HepG2 (cell line): ENCODE measurements around the gene ONECUT1. TPM values are rescaled to one million over a fixed set of nuclear protein-coding genes. Genes with fewer than 3 reads are reported as not detected.

Experiments
- ARID2 ChIP-seq: sonication (generic); formaldehyde crosslinking; IDR thresholded peaks from 2 replicates; pipeline ENCODE4 v1.8.1; 2022; ENCODE audit warnings: mild to moderate bottlenecking, missing genetic modification reagents, borderline replicate concordance
- ATF7-NPFF ChIP-seq: sonication (generic); formaldehyde crosslinking; IDR thresholded peaks from 2 replicates; pipeline ENCODE4 v1.8.1; 2023; ENCODE audit warnings: mild to moderate bottlenecking, low read depth, missing genetic modification reagents, moderate library complexity
- BRCA1 ChIP-seq: sonication (generic); formaldehyde crosslinking; IDR thresholded peaks from 2 replicates; pipeline ENCODE4 v1.4.0; 2020; ENCODE audit warnings: missing genetic modification reagents
- DR1 ChIP-seq: sonication (generic); formaldehyde crosslinking; IDR thresholded peaks from 2 replicates; pipeline ENCODE4 v1.8.0; 2021; ENCODE audit warnings: mild to moderate bottlenecking, missing genetic modification reagents, inconsistent platforms
- EEA1 ChIP-seq: sonication (generic); formaldehyde crosslinking; IDR thresholded peaks from 2 replicates; pipeline ENCODE4 v1.5.1; 2020; ENCODE audit warnings: mild to moderate bottlenecking, missing genetic modification reagents, borderline replicate concordance
- FOSL2 ChIP-seq: sonication (generic); formaldehyde crosslinking; IDR thresholded peaks from 2 replicates; pipeline ENCODE4 v1.4.0; 2020; ENCODE audit warnings: missing genetic modification reagents
- HOXA9 ChIP-seq: sonication (generic); formaldehyde crosslinking; IDR thresholded peaks from 2 replicates; pipeline ENCODE4 v1.8.1; 2022; ENCODE audit warnings: missing genetic modification reagents, mild to moderate bottlenecking, moderate library complexity, borderline replicate concordance
- KLF12 ChIP-seq: sonication (generic); formaldehyde crosslinking; IDR thresholded peaks from 2 replicates; pipeline ENCODE4 v1.4.0; 2020; ENCODE audit warnings: missing genetic modification reagents, borderline replicate concordance
- KLF13 ChIP-seq: sonication (generic); formaldehyde crosslinking; IDR thresholded peaks from 2 replicates; pipeline ENCODE4 v1.4.0; 2020; ENCODE audit warnings: mild to moderate bottlenecking, missing genetic modification reagents
- SMARCE1 ChIP-seq: fragments of 450-650 bp; IDR thresholded peaks from 2 replicates; pipeline ENCODE4 v1.6.1; 2017; ENCODE audit warnings: borderline replicate concordance
- SOX6 ChIP-seq, 2 experiments: fragments of 450-650 bp in 1 of 2; sonication (generic) in 1 of 2; formaldehyde crosslinking in 1 of 2; IDR thresholded peaks; 2 replicates each; pipeline versions ENCODE4 v1.4.0 to v1.6.1; 2017 to 2020; ENCODE audit warnings: antibody characterized with exemption in 1 of 2, mild to moderate bottlenecking in 1 of 2, missing genetic modification reagents in 1 of 2
- TEAD2 ChIP-seq: sonication (generic); formaldehyde crosslinking; IDR thresholded peaks from 2 replicates; pipeline ENCODE4 v1.9.0; 2021; ENCODE audit warnings: missing genetic modification reagents
- ZNF678 ChIP-seq: sonication (generic); formaldehyde crosslinking; IDR thresholded peaks from 2 replicates; pipeline ENCODE4 v1.4.0; 2020; ENCODE audit warnings: mild to moderate bottlenecking, missing genetic modification reagents
- ZNF773 ChIP-seq: sonication (generic); formaldehyde crosslinking; IDR thresholded peaks from 2 replicates; pipeline ENCODE4 v1.4.0; 2020; ENCODE audit warnings: missing genetic modification reagents, borderline replicate concordance
- polyA plus RNA-seq, 8 experiments: library from polyadenylated mRNA; depleted of rRNA in 3 of 8; stranded (reverse) in 7 of 8; unstranded in 1 of 8; fragments of >200 nt; fragmentation: Illumina TruSeq in 4 of 8; extraction: Trizol in 4 of 8; gene quantifications; 2 replicates each; pipeline versions ENCODE4 v1.2.1 to v1.2.3, GENCODE V29; 2011 to 2016; ENCODE audit warnings: low read depth in 4 of 8, missing spikeins in 1 of 8, mixed read lengths in 1 of 8; ENCODE audit not compliant: insufficient read depth in 1 of 8
- total RNA-seq, 5 experiments: library from RNA; depleted of rRNA; stranded (reverse); fragments of >200 nt; fragmentation: Illumina TruSeq; extraction: Trizol; gene quantifications; 2 replicates each; pipeline ENCODE4 v1.2.3, GENCODE V29; 2016; ENCODE audit warnings: low read depth in 1 of 5
- TF ChIP-seq, protein P1 (sequence below): IDR thresholded peaks from 2 replicates; pipeline ENCODE4 v1.6.1; 2016; ENCODE audit warnings: control low read depth
- TF ChIP-seq, protein P2 (sequence below): sonication (generic); formaldehyde crosslinking; IDR thresholded peaks from 2 replicates; pipeline ENCODE4 v1.5.0; 2020; ENCODE audit warnings: mild to moderate bottlenecking, missing genetic modification reagents
- TF ChIP-seq, protein P3 (sequence below): sonication (generic); formaldehyde crosslinking; IDR thresholded peaks from 2 replicates; pipeline ENCODE4 v1.4.0; 2020; ENCODE audit warnings: missing genetic modification reagents, borderline replicate concordance
- TF ChIP-seq, protein P4 (sequence below): sonication (generic); formaldehyde crosslinking; IDR thresholded peaks from 2 replicates; pipeline ENCODE4 v1.4.0; 2020; ENCODE audit warnings: missing genetic modification reagents

ONECUT1 gene
- total and polyA plus RNA-seq, 2 of the 13 experiments (the other 11 are each of a cell fraction or from before 2014, with no cell fraction given) = 3.5 to 9.1 TPM

DNA sequence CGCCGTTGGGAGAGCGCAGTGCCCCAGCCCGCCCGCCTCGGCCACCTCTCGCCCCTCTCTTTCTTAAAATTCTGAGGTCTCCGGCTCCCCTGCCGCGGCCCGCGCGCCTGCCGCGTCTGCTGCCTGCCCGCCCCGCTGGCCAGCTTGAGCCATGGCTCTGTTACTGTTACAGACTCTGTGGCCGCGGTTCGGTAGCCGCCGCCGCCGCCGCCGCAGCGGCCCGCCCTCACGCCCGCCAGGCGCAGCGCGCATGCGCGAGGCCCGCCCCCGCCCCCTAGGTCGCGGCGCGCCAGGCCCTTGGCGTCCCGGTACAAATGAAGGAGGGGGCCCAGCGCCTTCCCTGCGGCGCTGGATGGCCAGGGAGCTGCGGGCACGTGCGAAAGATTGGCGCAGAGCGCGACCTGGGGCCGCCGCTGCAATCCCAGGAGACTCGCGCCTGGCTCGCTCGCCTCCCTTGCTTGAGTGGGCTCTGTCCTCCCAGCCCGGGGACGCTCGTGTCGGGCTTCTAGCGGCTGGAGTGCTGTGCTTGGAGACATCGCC lies at the start of gene ONECUT1 (continued):
- TF ChIP-seq KLF12 (CRISPR knock-in tag) (no peak), HOXA9 (CRISPR knock-in tag) (no peak), TEAD2 (CRISPR knock-in tag) (peak; percentile 18; the same call in 1 of the 2 replicates), ARID2 (CRISPR knock-in tag) (peak; percentile 70; the same call in 1 of the 2 replicates), KLF13 (CRISPR knock-in tag) (no peak), EEA1 (CRISPR knock-in tag) (no peak), SMARCE1 (no peak), ZNF773 (peak; percentile 76; the same call in 1 of the 2 replicates), DR1 (CRISPR knock-in tag) (peak; percentile 30; the same call in 1 of the 2 replicates), BRCA1 (CRISPR knock-in tag) (no peak), SOX6 (IDR thresholded peaks at IDR 0.05) (no peak), SOX6 (CRISPR knock-in tag; IDR thresholded peaks at IDR 0.05) (no peak), FOSL2 (CRISPR knock-in tag) (no peak), ZNF678 (CRISPR knock-in tag) (no peak), ATF7-NPFF (no peak; the same call in 1 of the 2 replicates)
- TF ChIP-seq, protein P1, sequence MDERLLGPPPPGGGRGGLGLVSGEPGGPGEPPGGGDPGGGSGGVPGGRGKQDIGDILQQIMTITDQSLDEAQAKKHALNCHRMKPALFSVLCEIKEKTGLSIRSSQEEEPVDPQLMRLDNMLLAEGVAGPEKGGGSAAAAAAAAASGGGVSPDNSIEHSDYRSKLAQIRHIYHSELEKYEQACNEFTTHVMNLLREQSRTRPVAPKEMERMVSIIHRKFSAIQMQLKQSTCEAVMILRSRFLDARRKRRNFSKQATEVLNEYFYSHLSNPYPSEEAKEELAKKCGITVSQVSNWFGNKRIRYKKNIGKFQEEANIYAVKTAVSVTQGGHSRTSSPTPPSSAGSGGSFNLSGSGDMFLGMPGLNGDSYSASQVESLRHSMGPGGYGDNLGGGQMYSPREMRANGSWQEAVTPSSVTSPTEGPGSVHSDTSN = no peak
- TF ChIP-seq, protein P2, sequence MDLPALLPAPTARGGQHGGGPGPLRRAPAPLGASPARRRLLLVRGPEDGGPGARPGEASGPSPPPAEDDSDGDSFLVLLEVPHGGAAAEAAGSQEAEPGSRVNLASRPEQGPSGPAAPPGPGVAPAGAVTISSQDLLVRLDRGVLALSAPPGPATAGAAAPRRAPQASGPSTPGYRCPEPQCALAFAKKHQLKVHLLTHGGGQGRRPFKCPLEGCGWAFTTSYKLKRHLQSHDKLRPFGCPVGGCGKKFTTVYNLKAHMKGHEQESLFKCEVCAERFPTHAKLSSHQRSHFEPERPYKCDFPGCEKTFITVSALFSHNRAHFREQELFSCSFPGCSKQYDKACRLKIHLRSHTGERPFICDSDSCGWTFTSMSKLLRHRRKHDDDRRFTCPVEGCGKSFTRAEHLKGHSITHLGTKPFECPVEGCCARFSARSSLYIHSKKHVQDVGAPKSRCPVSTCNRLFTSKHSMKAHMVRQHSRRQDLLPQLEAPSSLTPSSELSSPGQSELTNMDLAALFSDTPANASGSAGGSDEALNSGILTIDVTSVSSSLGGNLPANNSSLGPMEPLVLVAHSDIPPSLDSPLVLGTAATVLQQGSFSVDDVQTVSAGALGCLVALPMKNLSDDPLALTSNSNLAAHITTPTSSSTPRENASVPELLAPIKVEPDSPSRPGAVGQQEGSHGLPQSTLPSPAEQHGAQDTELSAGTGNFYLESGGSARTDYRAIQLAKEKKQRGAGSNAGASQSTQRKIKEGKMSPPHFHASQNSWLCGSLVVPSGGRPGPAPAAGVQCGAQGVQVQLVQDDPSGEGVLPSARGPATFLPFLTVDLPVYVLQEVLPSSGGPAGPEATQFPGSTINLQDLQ = no peak
- TF ChIP-seq, protein P3, sequence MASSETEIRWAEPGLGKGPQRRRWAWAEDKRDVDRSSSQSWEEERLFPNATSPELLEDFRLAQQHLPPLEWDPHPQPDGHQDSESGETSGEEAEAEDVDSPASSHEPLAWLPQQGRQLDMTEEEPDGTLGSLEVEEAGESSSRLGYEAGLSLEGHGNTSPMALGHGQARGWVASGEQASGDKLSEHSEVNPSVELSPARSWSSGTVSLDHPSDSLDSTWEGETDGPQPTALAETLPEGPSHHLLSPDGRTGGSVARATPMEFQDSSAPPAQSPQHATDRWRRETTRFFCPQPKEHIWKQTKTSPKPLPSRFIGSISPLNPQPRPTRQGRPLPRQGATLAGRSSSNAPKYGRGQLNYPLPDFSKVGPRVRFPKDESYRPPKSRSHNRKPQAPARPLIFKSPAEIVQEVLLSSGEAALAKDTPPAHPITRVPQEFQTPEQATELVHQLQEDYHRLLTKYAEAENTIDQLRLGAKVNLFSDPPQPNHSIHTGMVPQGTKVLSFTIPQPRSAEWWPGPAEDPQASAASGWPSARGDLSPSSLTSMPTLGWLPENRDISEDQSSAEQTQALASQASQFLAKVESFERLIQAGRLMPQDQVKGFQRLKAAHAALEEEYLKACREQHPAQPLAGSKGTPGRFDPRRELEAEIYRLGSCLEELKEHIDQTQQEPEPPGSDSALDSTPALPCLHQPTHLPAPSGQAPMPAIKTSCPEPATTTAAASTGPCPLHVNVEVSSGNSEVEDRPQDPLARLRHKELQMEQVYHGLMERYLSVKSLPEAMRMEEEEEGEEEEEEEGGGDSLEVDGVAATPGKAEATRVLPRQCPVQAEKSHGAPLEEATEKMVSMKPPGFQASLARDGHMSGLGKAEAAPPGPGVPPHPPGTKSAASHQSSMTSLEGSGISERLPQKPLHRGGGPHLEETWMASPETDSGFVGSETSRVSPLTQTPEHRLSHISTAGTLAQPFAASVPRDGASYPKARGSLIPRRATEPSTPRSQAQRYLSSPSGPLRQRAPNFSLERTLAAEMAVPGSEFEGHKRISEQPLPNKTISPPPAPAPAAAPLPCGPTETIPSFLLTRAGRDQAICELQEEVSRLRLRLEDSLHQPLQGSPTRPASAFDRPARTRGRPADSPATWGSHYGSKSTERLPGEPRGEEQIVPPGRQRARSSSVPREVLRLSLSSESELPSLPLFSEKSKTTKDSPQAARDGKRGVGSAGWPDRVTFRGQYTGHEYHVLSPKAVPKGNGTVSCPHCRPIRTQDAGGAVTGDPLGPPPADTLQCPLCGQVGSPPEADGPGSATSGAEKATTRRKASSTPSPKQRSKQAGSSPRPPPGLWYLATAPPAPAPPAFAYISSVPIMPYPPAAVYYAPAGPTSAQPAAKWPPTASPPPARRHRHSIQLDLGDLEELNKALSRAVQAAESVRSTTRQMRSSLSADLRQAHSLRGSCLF (CRISPR knock-in tag) = no peak
- TF ChIP-seq, protein P4, sequence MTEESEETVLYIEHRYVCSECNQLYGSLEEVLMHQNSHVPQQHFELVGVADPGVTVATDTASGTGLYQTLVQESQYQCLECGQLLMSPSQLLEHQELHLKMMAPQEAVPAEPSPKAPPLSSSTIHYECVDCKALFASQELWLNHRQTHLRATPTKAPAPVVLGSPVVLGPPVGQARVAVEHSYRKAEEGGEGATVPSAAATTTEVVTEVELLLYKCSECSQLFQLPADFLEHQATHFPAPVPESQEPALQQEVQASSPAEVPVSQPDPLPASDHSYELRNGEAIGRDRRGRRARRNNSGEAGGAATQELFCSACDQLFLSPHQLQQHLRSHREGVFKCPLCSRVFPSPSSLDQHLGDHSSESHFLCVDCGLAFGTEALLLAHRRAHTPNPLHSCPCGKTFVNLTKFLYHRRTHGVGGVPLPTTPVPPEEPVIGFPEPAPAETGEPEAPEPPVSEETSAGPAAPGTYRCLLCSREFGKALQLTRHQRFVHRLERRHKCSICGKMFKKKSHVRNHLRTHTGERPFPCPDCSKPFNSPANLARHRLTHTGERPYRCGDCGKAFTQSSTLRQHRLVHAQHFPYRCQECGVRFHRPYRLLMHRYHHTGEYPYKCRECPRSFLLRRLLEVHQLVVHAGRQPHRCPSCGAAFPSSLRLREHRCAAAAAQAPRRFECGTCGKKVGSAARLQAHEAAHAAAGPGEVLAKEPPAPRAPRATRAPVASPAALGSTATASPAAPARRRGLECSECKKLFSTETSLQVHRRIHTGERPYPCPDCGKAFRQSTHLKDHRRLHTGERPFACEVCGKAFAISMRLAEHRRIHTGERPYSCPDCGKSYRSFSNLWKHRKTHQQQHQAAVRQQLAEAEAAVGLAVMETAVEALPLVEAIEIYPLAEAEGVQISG = peak; percentile 62; the same call in 1 of the 2 replicates
